Caki2 (cell line): ENCODE data around the gene MAZ. TPM values are rescaled to one million over a fixed set of nuclear protein-coding genes. Genes with fewer than 3 reads are reported as not detected.
A peak's percentile ranks its signal among the peaks of the same experiment; 100 is the strongest.
"Not testable (repeated sequence)": the region's sequence is repeated elsewhere in the genome, so short reads cannot be mapped to it uniquely, and the experiment has no call there.

ENCODE experiments used
- DNase-seq: peaks from one replicate; pipeline ENCODE4 v3.0.0-alpha.2; 2015; ENCODE audit warnings: low read depth
- in situ Hi-C: cut with HindIII; loops from 2 replicates; pipeline ENCODE4 v1.10.0; 2016; ENCODE audit warnings: low sequenced_read_pairs, low pct_unique_long_range_greater_than_20kb, mixed read lengths
- total RNA-seq: library from RNA; depleted of rRNA; stranded (reverse); fragments of >200 nt; shearing (Covaris generic); gene quantifications from 2 replicates; pipeline ENCODE4 v1.2.3, GENCODE V29; 2014; ENCODE audit warnings: low replicate concordance; rRNA removed

Gene MAZ
- total RNA-seq = 339 and 403 TPM in 2 replicates

- DNase-seq = no peak
- in situ Hi-C loops = no loop called here
These were observed at the start of gene MAZ for GRCh38 chr16:29806099-29806579. Gene MAZ, plus strand, starts transcription at chr16:29806529. Its CDS starts 173 bp downstream, at chr16:29806702.

DNA sequence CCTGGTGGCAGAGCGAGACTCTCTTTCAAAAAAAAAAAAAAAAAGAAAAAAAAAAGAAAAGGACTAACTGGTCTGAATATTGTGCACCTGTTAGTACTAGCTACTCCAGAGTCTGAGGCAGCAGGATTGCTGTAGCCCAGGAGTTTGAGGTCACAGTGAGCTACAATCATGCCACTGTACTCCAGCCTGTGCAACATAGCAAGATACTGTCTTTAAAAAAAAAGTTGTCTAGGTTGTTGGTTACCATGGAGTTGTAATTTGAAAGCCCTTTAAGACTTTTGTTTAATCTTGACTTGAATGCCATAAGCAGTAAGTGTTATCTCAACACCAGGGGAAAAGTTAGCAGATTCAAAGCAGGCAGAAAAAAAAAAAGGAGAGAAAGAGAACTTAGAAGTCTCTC, 49.7 kb upstream of the MAZ start:
- in situ Hi-C loops = no loop called here
- DNase-seq = no peak

GRCh38 chr16:29757086-29757485, 49.2 kb upstream of the MAZ start:
- in situ Hi-C loops, DNase-seq: not testable (repeated sequence)

DNA sequence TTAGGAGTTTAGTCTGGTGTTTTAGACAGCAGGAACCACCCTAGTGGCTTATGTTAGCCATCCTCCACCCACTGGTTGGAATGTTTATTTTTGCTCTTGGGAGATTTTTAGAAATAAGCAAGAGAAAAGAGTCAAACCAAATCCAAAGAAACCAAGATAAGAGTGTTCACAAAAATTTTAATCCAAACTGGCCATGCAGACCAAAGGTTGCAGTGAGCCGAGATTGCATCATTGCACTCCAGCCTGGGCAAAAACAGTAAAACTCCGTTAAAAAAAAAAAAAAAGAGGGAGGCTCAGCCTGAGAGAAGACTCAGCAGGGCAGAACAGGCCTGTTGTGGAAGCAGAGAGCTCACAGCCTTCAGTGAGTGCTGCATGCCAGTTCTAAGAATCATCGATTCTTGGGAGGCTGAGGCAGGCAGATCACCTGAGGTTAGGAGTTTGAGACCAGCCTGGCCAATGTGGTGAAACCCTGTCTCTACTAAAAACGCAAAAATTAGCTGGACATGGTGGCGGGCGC, 48.3 kb upstream of the MAZ start:
- DNase-seq = peak; percentile 46
- in situ Hi-C loops = no loop called here

- DNase-seq = no peak
- in situ Hi-C loops = no loop called here
These were observed 45.6 kb upstream of the MAZ start for GRCh38 chr16:29760567-29761279.

DNA sequence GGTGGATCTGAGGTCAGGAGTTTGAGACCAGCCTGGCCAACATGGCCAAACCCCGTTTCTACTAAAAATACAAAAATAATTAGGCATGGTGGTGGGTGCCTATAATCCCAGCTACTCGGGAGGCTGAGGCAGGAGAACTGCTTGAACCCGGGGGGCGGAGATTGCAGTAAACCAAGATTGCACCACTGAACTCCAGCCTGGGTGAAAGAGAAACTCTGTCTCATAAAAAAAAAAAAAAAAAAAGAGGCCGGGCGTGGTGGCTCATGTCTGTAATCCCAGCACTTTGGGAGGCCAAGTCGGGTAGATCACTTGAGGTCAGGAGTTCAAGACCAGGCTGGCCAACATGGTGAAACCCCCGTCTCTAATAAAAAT, 45.1 kb upstream of the MAZ start:
- in situ Hi-C loops, DNase-seq: not testable (repeated sequence)

GRCh38 chr16:29761882-29762281, 44.4 kb upstream of the MAZ start:
- no peak for DNase-seq
- in situ Hi-C loops = no loop called here

GRCh38 chr16:29763326-29763725, 43.0 kb upstream of the MAZ start:
- DNase-seq = no peak
- in situ Hi-C loops = no loop called here

GRCh38 chr16:29765167-29766032, 40.9 kb upstream of the MAZ start:
- DNase-seq = no peak
- in situ Hi-C loops = no loop called here

GRCh38 chr16:29766571-29766970, 39.8 kb upstream of the MAZ start:
- in situ Hi-C loops = no loop called here
- DNase-seq = no peak

DNA sequence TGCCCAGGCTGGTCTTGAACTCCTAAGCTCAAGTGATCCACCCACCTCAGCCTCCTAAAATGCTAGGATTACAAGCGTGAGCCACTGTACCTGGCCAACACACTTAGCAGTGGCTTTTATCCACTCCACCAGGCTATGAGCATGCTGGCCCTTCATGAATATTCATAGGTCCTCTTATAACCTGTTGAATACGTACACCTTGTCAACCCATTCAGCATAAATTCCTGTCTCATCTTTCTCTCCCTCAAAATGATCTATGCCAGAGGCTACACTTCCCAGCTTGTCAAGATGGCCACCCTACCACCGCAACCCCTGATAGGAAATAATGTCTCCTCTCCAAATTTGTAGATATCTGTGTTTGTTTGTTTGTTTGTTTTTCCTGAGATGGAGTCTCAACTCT, 39.3 kb upstream of the MAZ start:
- DNase-seq = no peak
- in situ Hi-C loops = no loop called here

GRCh38 chr16:29769507-29769906, 36.8 kb upstream of the MAZ start:
- in situ Hi-C loops = no loop called here
- no peak for DNase-seq

DNA sequence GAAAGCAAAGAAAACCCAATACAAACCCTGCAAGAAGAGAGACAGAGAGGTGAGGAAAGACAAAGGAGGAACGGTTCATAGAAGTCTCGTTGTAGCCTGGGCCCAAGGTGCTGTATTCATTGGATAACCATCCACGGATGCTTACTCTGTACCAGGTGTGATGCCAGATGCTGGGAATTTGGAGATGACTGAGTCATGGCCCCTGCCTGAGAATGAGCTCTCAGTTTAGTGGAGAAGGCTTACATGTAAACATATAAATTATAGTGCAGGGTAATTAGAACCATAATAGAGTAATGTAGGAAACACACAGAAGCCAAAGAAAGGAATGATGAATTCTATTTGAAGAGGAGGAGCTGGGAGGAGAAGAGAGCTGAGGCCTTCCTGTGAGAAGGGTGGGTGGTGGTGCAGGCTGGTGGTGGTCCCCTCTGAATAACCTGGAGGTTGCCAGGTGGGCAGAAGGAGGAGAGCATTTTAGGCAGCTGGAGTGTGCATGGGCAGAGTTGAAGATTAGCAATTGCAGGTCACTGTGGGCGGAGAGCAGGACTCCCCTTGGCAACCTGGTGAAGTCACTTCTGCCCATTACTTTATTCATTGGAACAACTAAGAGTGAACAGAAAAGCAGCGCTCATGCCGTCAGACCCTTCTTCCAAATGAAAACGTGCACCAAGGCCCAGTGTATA, 35.9 kb upstream of the MAZ start:
- in situ Hi-C loops = no loop called here
- DNase-seq = no peak

- in situ Hi-C loops, DNase-seq: not testable (repeated sequence)
These were observed 34.0 kb upstream of the MAZ start for GRCh38 chr16:29772330-29772729.

- DNase-seq = no peak
- in situ Hi-C loops = no loop called here
These were observed 31.6 kb upstream of the MAZ start for GRCh38 chr16:29774730-29775129.

GRCh38 chr16:29775742-29776408, 30.5 kb upstream of the MAZ start:
- in situ Hi-C loops = no loop called here
- no peak for DNase-seq

GRCh38 chr16:29777576-29778350, 28.6 kb upstream of the MAZ start, which contains the start of gene ZG16:
Gene ZG16, plus strand, starts transcription at chr16:29778256. Its CDS starts 1,011 bp downstream, at chr16:29779267.
- DNase-seq = no peak
- in situ Hi-C loops = no loop called here
